SU-DHL-6 (cell line): Measurements from ENCODE around the gene MAP4K1.

Source experiments
- EZH2phosphoT487 ChIP-seq: fragments of 200-600 bp; sonication (generic), shearing (Covaris generic); conservative IDR thresholded peaks from 2 replicates; pipeline ENCODE4 v1.6.1; 2018; ENCODE audit warnings: mild to moderate bottlenecking, antibody characterized with exemption, low read length, moderate library complexity, mixed read lengths
- TF ChIP-seq, protein P1 (sequence below): fragments of 200-600 bp; sonication (generic); IDR thresholded peaks from one replicate; pipeline ENCODE4 v1.5.1; 2017; ENCODE audit warnings: antibody characterized with exemption, mild to moderate bottlenecking, low read length, moderate library complexity; ENCODE audit not compliant: insufficient read depth, poor library complexity, severe bottlenecking

DNA sequence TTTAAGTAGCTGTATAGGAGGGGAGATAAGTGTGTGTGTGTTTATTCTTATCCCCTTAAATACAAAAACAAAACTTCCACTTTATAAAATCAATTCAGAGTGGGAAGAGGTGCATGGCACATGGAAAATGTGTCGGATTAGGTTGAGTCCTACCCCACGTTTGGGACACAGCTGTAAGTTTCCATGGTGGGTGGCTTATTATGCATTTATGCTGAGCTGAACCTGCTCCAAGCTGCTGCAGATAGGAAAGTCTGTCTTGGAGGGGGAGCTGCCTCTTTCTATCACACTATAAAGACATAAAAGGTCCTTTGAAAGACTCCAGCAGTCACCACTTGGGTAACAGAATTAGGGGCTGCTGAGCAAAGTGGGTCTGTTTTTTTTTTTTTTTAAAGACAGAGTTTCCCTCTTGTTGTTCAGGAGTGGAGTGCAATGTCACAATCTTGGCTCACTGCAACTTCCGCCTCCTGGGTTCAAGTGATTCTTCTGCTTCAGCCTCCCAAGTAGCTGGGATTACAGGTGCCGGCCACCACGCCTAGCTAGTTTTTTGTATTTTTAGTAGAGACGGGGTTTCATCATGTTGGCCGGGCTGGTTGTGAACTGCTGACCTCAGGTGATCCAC is 44.9 kb upstream of the MAP4K1 start:
- TF ChIP-seq, protein P1, sequence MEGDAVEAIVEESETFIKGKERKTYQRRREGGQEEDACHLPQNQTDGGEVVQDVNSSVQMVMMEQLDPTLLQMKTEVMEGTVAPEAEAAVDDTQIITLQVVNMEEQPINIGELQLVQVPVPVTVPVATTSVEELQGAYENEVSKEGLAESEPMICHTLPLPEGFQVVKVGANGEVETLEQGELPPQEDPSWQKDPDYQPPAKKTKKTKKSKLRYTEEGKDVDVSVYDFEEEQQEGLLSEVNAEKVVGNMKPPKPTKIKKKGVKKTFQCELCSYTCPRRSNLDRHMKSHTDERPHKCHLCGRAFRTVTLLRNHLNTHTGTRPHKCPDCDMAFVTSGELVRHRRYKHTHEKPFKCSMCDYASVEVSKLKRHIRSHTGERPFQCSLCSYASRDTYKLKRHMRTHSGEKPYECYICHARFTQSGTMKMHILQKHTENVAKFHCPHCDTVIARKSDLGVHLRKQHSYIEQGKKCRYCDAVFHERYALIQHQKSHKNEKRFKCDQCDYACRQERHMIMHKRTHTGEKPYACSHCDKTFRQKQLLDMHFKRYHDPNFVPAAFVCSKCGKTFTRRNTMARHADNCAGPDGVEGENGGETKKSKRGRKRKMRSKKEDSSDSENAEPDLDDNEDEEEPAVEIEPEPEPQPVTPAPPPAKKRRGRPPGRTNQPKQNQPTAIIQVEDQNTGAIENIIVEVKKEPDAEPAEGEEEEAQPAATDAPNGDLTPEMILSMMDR, result no peak
- TF ChIP-seq EZH2phosphoT487, result no peak
